Transverse colon (tissue), 4 donors: ENCODE results near the gene NEK6. TPM values are rescaled to one million over a fixed set of nuclear protein-coding genes. Genes with fewer than 3 reads are reported as not detected.

Experiments used
- DNase-seq: peaks from one replicate; pipeline ENCODE4 v3.0.0-alpha.2; 2019
- H3K27ac ChIP-seq, 4 donors: fragments of 200-600 bp; sonication (generic); 2 replicates each; pipeline ENCODE4 v1.5.1; 2016 to 2018; ENCODE audit warnings: inconsistent platforms in 4 of 4
- H3K27me3 ChIP-seq: fragments of 200-600 bp; sonication (generic); 2 replicates; pipeline ENCODE4 v1.5.1; 2017; ENCODE audit warnings: inconsistent platforms
- H3K36me3 ChIP-seq, 4 donors: fragments of 200-600 bp; sonication (generic); 2 replicates each; pipeline ENCODE4 v1.5.1; 2017 to 2019; ENCODE audit warnings: inconsistent platforms in 4 of 4
- H3K4me1 ChIP-seq, 4 donors: fragments of 200-600 bp; sonication (generic); 2 replicates each; pipeline ENCODE4 v1.5.1; 2017 to 2020; ENCODE audit warnings: inconsistent platforms in 4 of 4
- H3K4me3 ChIP-seq, 4 donors: fragments of 200-600 bp; sonication (generic); 1 replicate in 1 of 4; 2 replicates in 3 of 4; pipeline versions ENCODE4 v1.5.1 to v1.6.1; 2017 to 2019; ENCODE audit warnings: inconsistent platforms in 4 of 4
- H3K9me3 ChIP-seq, 2 donors: fragments of 200-600 bp; sonication (generic); 2 replicates each; pipeline ENCODE4 v1.5.1; 2017 to 2019; ENCODE audit warnings: inconsistent platforms in 2 of 2
- CTCF ChIP-seq, 5 experiments: fragments of 200-600 bp in 3 of 5; fragments of 450-650 bp in 2 of 5; sonication (generic) in 3 of 5; IDR thresholded peaks; 1 replicate in 2 of 5; 2 replicates in 3 of 5; pipeline ENCODE4 v1.5.1; 2016 to 2017; ENCODE audit warnings: antibody characterized with exemption in 5 of 5, inconsistent platforms in 3 of 5, mild to moderate bottlenecking in 2 of 5, moderate library complexity in 1 of 5
- EP300 ChIP-seq: sonication (generic); formaldehyde crosslinking; IDR thresholded peaks from one replicate; pipeline ENCODE4 v1.6.1; 2017; ENCODE audit warnings: antibody characterized with exemption, low read depth
- POLR2A ChIP-seq: fragments of 450-650 bp; IDR thresholded peaks from one replicate; pipeline ENCODE4 v1.6.1; 2016; ENCODE audit warnings: antibody characterized with exemption, mild to moderate bottlenecking, moderate library complexity
- POLR2AphosphoS5 ChIP-seq, 3 donors: sonication (generic); formaldehyde crosslinking; IDR thresholded peaks; one replicate each; pipeline ENCODE4 v1.6.1; 2016; ENCODE audit warnings: antibody characterized with exemption in 3 of 3
- WGBS, 2 donors: methylation state at CpG; one replicate each; pipeline ENCODE4 v1.1.5; 2018; ENCODE audit warnings: low coverage in 1 of 2; 5-methylcytosine and 5-hydroxymethylcytosine counted together
- in situ Hi-C, 4 donors: fragments of 200-750 bp; cut with MboI; loops; one replicate each; pipeline versions ENCODE4 v1.15.0 to v1.15.1; 2017; ENCODE audit warnings: low sequenced_read_pairs in 3 of 4, low pct_ligation_motif_present in 1 of 4, low pct_unique_long_range_greater_than_20kb in 1 of 4
- intact Hi-C: fragments of 100-400 bp; cut with DNase I; formaldehyde crosslinking; loops from one replicate; pipeline ENCODE4 v1.15.1; 2023; ENCODE audit warnings: low total_unique reads
- total RNA-seq, 4 donors: library from RNA; depleted of rRNA; stranded (reverse); fragments of >200 nt; gene quantifications; one replicate each; pipeline ENCODE4 v1.1.0, GENCODE V29; 2016

The NEK6 gene
- total RNA-seq, 4 donors from 2014 or later: 12.3 to 31.1 (median 21.6) TPM

DNA sequence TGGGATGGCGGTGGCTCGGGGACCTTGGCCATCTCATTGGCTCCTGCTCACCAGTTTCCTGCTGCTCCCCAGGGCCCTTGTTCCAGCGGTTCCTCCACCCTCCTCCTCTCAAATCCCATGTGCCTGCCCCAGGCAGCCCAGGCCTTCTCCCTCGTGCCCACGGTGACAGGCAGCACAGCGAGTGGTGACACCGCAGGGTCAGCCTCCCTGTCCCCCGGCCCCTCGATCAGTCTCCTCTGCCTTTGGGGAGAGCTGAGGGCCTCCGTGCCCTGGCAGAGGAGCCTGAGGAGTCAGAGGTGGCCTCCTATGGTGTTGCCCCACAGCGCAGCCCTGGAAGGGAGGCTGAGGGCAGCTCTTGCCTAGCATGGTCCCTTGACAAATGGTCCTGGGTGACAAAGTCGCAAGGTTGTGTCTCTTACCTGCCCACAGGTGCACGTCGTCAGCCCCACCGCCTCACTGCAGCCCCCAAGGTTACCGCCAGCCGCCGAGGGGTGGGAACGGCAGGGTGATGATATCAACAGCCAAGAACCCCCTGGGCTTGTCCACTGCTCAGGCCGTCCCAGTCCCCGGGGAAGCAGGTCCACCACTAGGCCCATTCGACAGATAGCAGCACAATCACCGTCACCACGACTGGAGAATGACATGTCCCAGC lies 49.8 kb downstream of the NEK6 start:
- no peak for DNase-seq
- no peaks in the 10 kb centered on the region for H3K4me1 ChIP-seq
- WGBS, 2 donors: 93% methylated on average over 24 of the region's 24 CpGs; no CpG with 5 or more reads in 1 of the 2 donors
- H3K36me3 ChIP-seq: no peaks in the 10 kb centered on the region
- H3K27ac ChIP-seq: no peak overlapping the region
- TF ChIP-seq POLR2AphosphoS5 (IDR thresholded peaks at IDR 0.05): no peak
- intact Hi-C loops (no loop called here), in situ Hi-C loops (no loop called here)
- no peaks in the 10 kb centered on the region for H3K27me3 ChIP-seq
- no peak overlapping the region for H3K4me3 ChIP-seq
- no peaks in the 10 kb centered on the region for H3K9me3 ChIP-seq

- DNase-seq: no peak
- no peaks in the 10 kb centered on the region for H3K27me3 ChIP-seq
- H3K9me3 ChIP-seq: no peaks in the 10 kb centered on the region
- intact Hi-C loops (no loop called here), in situ Hi-C loops (no loop called here)
- no peak overlapping the region for H3K27ac ChIP-seq
- H3K36me3 ChIP-seq: no peaks in the 10 kb centered on the region
- no peak overlapping the region for H3K4me3 ChIP-seq
- H3K4me1 ChIP-seq: no peaks in the 10 kb centered on the region
- WGBS, 2 donors: 93 to 97% methylated on average over 5 to 19 of the region's 21 CpGs
- TF ChIP-seq EP300 (no peak), CTCF (IDR thresholded peaks at IDR 0.05) (no peak), POLR2A (no peak)
Measured at GRCh38 chr9:124308606-124309491, 51.1 kb downstream of the NEK6 start.

DNA sequence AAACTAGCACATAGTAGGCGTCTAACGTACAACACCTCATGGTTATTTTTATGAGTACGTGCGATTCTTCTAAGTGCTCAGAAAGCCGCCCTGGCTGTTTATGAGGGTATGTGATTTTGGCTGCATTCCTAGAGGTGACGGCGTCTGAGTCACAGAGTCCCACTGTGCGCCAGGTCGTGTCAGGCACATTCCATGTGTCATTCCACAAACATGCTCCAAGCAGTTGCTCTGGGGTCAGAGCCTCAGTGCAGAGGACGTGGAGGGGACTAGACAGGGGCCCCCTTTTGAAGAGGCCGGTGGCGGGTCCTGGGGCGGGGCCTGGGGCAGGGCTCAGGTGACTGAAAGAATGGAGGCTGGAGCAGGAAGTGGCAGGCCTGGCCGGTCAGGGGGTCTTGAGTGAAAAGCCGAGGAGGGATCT lies 51.9 kb downstream of the NEK6 start:
- Histone ChIP-seq H3K36me3 (peaks cover 0 to 3% (median 0%) of the 10 kb centered on the region in 4 donors), H3K27me3 (no peaks in the 10 kb centered on the region), H3K27ac (no peak overlapping the region), H3K4me1 (no peaks in the 10 kb centered on the region), H3K4me3 (no peak overlapping the region), H3K9me3 (no peaks in the 10 kb centered on the region)
- in situ Hi-C loops: loop anchor here (10.0 kb wide), 2 partner anchors 175 to 185 kb away; no protein-coding TSS in a partner anchor
- 82 to 90% methylated on average over 4 to 15 of the region's 15 CpGs for WGBS, 2 donors
- no peak for DNase-seq
- TF ChIP-seq CTCF (IDR thresholded peaks at IDR 0.05) (no peak), POLR2A (no peak), EP300 (no peak), POLR2AphosphoS5 (IDR thresholded peaks at IDR 0.05) (peak in 1 of 3 donors; percentile 18)
- intact Hi-C loops: loop anchor here (5.0 kb wide), 1 partner anchor 1392 kb away; no protein-coding TSS in a partner anchor

DNA sequence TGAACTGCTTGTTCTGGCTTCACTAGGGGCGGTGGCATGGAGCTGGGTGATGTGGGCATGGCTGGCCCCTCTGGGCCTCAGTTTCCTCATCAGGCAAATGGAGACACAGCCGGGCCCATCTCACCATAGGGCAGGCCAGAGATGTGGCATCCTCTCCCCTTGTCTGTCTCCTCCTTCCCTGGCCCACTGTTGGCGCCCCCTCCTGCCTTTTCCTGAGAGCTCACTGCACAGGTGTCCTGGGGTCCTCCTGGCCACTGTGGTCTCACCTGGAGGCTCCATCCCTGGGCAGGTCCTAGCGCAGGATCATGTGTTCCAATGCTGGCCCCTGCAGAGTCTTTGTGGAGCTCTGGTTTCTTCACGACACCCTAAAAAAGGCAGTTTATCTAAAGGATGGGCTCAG lies 53.5 kb downstream of the NEK6 start:
- no peaks in the 10 kb centered on the region for H3K27me3 ChIP-seq
- no peak overlapping the region for H3K27ac ChIP-seq
- peaks cover 0 to 8% (median 0%) of the 10 kb centered on the region in 4 donors for H3K36me3 ChIP-seq
- intact Hi-C loops: loop anchor here (5.0 kb wide), 1 partner anchor 1394 kb away; no protein-coding TSS in a partner anchor
- H3K4me3 ChIP-seq: no peak overlapping the region
- no peak for DNase-seq
- no peaks in the 10 kb centered on the region for H3K9me3 ChIP-seq
- in situ Hi-C loops: loop anchor here (10.0 kb wide), 2 partner anchors 176 to 186 kb away; no protein-coding TSS in a partner anchor
- WGBS, 2 donors: 89% methylated on average over 5 of the region's 5 CpGs; no CpG with 5 or more reads in 1 of the 2 donors
- H3K4me1 ChIP-seq: no peaks in the 10 kb centered on the region
- TF ChIP-seq POLR2AphosphoS5 (IDR thresholded peaks at IDR 0.05) (no peak), CTCF (IDR thresholded peaks at IDR 0.05) (no peak), POLR2A (no peak), EP300 (no peak)
